Measurements from ENCODE around the gene F7. TPM values are rescaled to one million over a fixed set of nuclear protein-coding genes. Genes with fewer than 3 reads are reported as not detected.
A peak's percentile ranks its signal among the peaks of the same experiment; 100 is the strongest.

Gene F7
- total RNA-seq, 1 experiment from 2014 or later = 52.4 TPM

GRCh38 chr13:113147206-113147605 is 41.6 kb downstream of the F7 start:
- no peaks in the 10 kb centered on the region for H3K9me3 Mint-ChIP-seq (ENCODE audit: unreplicated experiment)
- H3K36me3 Mint-ChIP-seq (ENCODE audit: insufficient read depth, unreplicated experiment) = no peaks in the 10 kb centered on the region
- no peak overlapping the region for H3K4me3 ChIP-seq (ENCODE audit: low read depth, low read length)
- H3K4me3 Mint-ChIP-seq (ENCODE audit: unreplicated experiment) = no peak overlapping the region
- intact Hi-C loops (cut with micrococcal nuclease; ENCODE audit: unreplicated experiment) = no loop called here
- TF ChIP-seq, protein P1, sequence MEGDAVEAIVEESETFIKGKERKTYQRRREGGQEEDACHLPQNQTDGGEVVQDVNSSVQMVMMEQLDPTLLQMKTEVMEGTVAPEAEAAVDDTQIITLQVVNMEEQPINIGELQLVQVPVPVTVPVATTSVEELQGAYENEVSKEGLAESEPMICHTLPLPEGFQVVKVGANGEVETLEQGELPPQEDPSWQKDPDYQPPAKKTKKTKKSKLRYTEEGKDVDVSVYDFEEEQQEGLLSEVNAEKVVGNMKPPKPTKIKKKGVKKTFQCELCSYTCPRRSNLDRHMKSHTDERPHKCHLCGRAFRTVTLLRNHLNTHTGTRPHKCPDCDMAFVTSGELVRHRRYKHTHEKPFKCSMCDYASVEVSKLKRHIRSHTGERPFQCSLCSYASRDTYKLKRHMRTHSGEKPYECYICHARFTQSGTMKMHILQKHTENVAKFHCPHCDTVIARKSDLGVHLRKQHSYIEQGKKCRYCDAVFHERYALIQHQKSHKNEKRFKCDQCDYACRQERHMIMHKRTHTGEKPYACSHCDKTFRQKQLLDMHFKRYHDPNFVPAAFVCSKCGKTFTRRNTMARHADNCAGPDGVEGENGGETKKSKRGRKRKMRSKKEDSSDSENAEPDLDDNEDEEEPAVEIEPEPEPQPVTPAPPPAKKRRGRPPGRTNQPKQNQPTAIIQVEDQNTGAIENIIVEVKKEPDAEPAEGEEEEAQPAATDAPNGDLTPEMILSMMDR (IDR thresholded peaks at IDR 0.05; ENCODE audit: insufficient read depth in 1 of 2, low read depth in 1 of 2, low read length in 1 of 2, severe bottlenecking in 1 of 2, unreplicated experiment in 1 of 2) = no peak
- H3K27me3 ChIP-seq (replicated peaks; ENCODE audit: control insufficient read depth, insufficient read depth, low read length) = no peaks in the 10 kb centered on the region
- no peaks in the 10 kb centered on the region for H3K4me1 ChIP-seq
- no peaks in the 10 kb centered on the region for H3K27me3 Mint-ChIP-seq (ENCODE audit: insufficient read depth, unreplicated experiment)
- H3K9me3 ChIP-seq = no peaks in the 10 kb centered on the region
- POLR2A ChIA-PET = no interaction called here
- no TSS peak for BruUV-seq (replicated peaks)
- H3K36me3 ChIP-seq (ENCODE audit: control insufficient read depth, insufficient read depth, low read length) = no peaks in the 10 kb centered on the region; the same call in 1 of the 2 replicates
- H3K27ac Mint-ChIP-seq (ENCODE audit: unreplicated experiment) = peak overlapping the region; percentile 4
- H3K4me1 Mint-ChIP-seq (ENCODE audit: low read depth, unreplicated experiment) = peaks cover 2% of the 10 kb centered on the region
- CTCF ChIA-PET = no interaction called here
- DNase-seq = no peak

DNA sequence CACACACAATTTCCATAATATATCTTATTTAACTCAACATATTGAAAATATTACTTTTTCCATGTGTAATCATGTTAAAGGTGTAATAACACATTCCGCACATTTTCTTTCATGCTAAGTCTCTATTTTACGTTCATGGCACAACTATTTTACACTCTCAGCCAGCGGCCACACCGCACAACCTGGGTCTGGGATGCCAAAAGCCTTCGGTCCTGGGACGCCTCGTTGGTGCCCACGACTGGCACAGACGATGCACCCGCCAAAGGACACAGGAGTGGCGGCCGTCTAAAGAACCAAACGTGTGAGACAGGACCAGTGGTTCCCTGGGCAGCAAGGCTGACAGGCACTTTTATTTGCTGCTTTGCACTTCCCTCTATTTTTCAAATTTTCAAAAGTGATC is 42.8 kb downstream of the F7 start:
- Histone ChIP-seq H3K4me3 (ENCODE audit: low read depth, low read length) (no peak overlapping the region), H3K36me3 (ENCODE audit: control insufficient read depth, insufficient read depth, low read length) (no peaks in the 10 kb centered on the region; the same call in 1 of the 2 replicates), H3K4me1 (peaks cover 7% of the 10 kb centered on the region), H3K27me3 (replicated peaks; ENCODE audit: control insufficient read depth, insufficient read depth, low read length) (no peaks in the 10 kb centered on the region), H3K9me3 (no peaks in the 10 kb centered on the region)
- Mint-ChIP-seq H3K27me3 (ENCODE audit: insufficient read depth, unreplicated experiment) (no peaks in the 10 kb centered on the region), H3K4me3 (ENCODE audit: unreplicated experiment) (no peak overlapping the region), H3K9me3 (ENCODE audit: unreplicated experiment) (no peaks in the 10 kb centered on the region), H3K27ac (ENCODE audit: unreplicated experiment) (no peak overlapping the region), H3K36me3 (ENCODE audit: insufficient read depth, unreplicated experiment) (no peaks in the 10 kb centered on the region), H3K4me1 (ENCODE audit: low read depth, unreplicated experiment) (peaks cover 10% of the 10 kb centered on the region)
- intact Hi-C loops (cut with micrococcal nuclease; ENCODE audit: unreplicated experiment) = no loop called here
- TF ChIP-seq, protein P1 (IDR thresholded peaks at IDR 0.05; ENCODE audit: insufficient read depth in 1 of 2, low read depth in 1 of 2, low read length in 1 of 2, severe bottlenecking in 1 of 2, unreplicated experiment in 1 of 2) = no peak
- POLR2A ChIA-PET = no interaction called here
- DNase-seq = no peak
- CTCF ChIA-PET = no interaction called here
- BruUV-seq (replicated peaks) = no TSS peak

DNA sequence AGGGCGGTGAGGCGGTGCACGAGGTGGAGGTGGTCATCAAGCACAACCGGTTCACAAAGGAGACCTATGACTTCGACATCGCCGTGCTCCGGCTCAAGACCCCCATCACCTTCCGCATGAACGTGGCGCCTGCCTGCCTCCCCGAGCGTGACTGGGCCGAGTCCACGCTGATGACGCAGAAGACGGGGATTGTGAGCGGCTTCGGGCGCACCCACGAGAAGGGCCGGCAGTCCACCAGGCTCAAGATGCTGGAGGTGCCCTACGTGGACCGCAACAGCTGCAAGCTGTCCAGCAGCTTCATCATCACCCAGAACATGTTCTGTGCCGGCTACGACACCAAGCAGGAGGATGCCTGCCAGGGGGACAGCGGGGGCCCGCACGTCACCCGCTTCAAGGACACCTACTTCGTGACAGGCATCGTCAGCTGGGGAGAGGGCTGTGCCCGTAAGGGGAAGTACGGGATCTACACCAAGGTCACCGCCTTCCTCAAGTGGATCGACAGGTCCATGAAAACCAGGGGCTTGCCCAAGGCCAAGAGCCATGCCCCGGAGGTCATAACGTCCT is 43.4 kb downstream of the F7 start:
- BruUV-seq (replicated peaks) = TSS peak; percentile 76
- Histone ChIP-seq H3K36me3 (ENCODE audit: control insufficient read depth, insufficient read depth, low read length) (no peaks in the 10 kb centered on the region; the same call in 1 of the 2 replicates), H3K27me3 (replicated peaks; ENCODE audit: control insufficient read depth, insufficient read depth, low read length) (no peaks in the 10 kb centered on the region), H3K9me3 (no peaks in the 10 kb centered on the region), H3K4me1 (peaks cover 9% of the 10 kb centered on the region), H3K4me3 (ENCODE audit: low read depth, low read length) (no peak overlapping the region)
- TF ChIP-seq, protein P1 (IDR thresholded peaks at IDR 0.05; ENCODE audit: insufficient read depth in 1 of 2, low read depth in 1 of 2, low read length in 1 of 2, severe bottlenecking in 1 of 2, unreplicated experiment in 1 of 2) = no peak
- no peaks in the 10 kb centered on the region for H3K36me3 Mint-ChIP-seq (ENCODE audit: insufficient read depth, unreplicated experiment)
- H3K9me3 Mint-ChIP-seq (ENCODE audit: unreplicated experiment) = no peaks in the 10 kb centered on the region
- ChIA-PET POLR2A (no interaction called here), CTCF (no interaction called here)
- H3K27me3 Mint-ChIP-seq (ENCODE audit: insufficient read depth, unreplicated experiment) = no peaks in the 10 kb centered on the region
- no peak overlapping the region for H3K27ac Mint-ChIP-seq (ENCODE audit: unreplicated experiment)
- DNase-seq = no peak
- H3K4me3 Mint-ChIP-seq (ENCODE audit: unreplicated experiment) = no peak overlapping the region
- H3K4me1 Mint-ChIP-seq (ENCODE audit: low read depth, unreplicated experiment) = peaks cover 10% of the 10 kb centered on the region
- intact Hi-C loops (cut with micrococcal nuclease; ENCODE audit: unreplicated experiment) = no loop called here

Measured in Caco-2 (cell line).